B cell (primary cell): Measurements from ENCODE around the gene ZBTB3. TPM values are rescaled to one million over a fixed set of nuclear protein-coding genes. Genes with fewer than 3 reads are reported as not detected.

Experiments used
- ATAC-seq: fragments of 200-7000 bp; cut with Tn5 transposase; one replicate; pipeline ENCODE4 v1.10.0; 2021; ENCODE audit warnings: low read depth, mild to moderate bottlenecking, moderate number of reproducible peaks, moderate library complexity
- CTCF ChIA-PET: fragments of 350-600 bp; sonication (Branson Sonifier 250); formaldehyde crosslinking; loops from one replicate; lab custom pipeline; 2021; ENCODE audit warnings: antibody characterized with exemption, inconsistent platforms; lab: Charles Lee
- POLR2A ChIA-PET: fragments of 350-600 bp; sonication (Branson Sonifier 250); formaldehyde crosslinking; loops from one replicate; lab custom pipeline; 2021; ENCODE audit warnings: antibody characterized with exemption; lab: Charles Lee
- DNase-seq: peaks from one replicate; pipeline ENCODE4 v3.0.0; 2013
- H2AFZ ChIP-seq: 2 replicates; pipeline ENCODE4 v1.6.1; 2012; ENCODE audit warnings: mild to moderate bottlenecking, low read depth, low read length; ENCODE audit not compliant: insufficient read depth, poor library complexity, severe bottlenecking
- H3K27ac ChIP-seq, 2 donors: 1 replicate in 1 of 2; 2 replicates in 1 of 2; pipeline ENCODE4 v1.5.1; 2012 to 2013; ENCODE audit warnings: low read length in 2 of 2, mild to moderate bottlenecking in 2 of 2, moderate library complexity in 1 of 2
- H3K27me3 ChIP-seq, 4 experiments: fragments of 200-600 bp in 1 of 4; sonication (generic) in 1 of 4; replicated peaks in 1 of 4; 1 replicate in 2 of 4; 2 replicates in 2 of 4; pipeline versions ENCODE4 v1.6.1 to v1.7.0; 2013 to 2016; ENCODE audit warnings: low read length in 3 of 4, mild to moderate bottlenecking in 2 of 4, mixed read lengths in 1 of 4, moderate library complexity in 1 of 4; ENCODE audit not compliant: insufficient read depth in 4 of 4, control insufficient read depth in 3 of 4; ENCODE audit errors: control extremely low read depth in 1 of 4
- H3K36me3 ChIP-seq, 2 experiments: replicated peaks in 1 of 2; 1 replicate in 1 of 2; 2 replicates in 1 of 2; pipeline versions ENCODE4 v1.6.1 to v1.7.1; 2013; ENCODE audit warnings: low read length in 1 of 2; ENCODE audit not compliant: insufficient read depth in 2 of 2, control insufficient read depth in 1 of 2; ENCODE audit errors: control extremely low read depth in 1 of 2, extremely low read depth in 1 of 2
- H3K4me1 ChIP-seq, 2 donors: fragments of 200-600 bp in 1 of 2; sonication (generic) in 1 of 2; 1 replicate in 1 of 2; 2 replicates in 1 of 2; pipeline versions ENCODE4 v1.5.1 to v1.6.1; 2013 to 2017; ENCODE audit warnings: low read length in 2 of 2; ENCODE audit not compliant: control insufficient read depth in 2 of 2, insufficient read depth in 2 of 2
- H3K4me2 ChIP-seq: replicated peaks from 2 replicates; pipeline ENCODE3; 2012; ENCODE audit warnings: mild to moderate bottlenecking, low read depth, low read length; ENCODE audit not compliant: poor library complexity, severe bottlenecking
- H3K4me3 ChIP-seq, 5 experiments: fragments of 200-600 bp in 1 of 5; sonication (generic) in 1 of 5; 1 replicate in 3 of 5; 2 replicates in 2 of 5; pipeline versions ENCODE4 v1.5.1 to v1.7.0; 2011 to 2016; ENCODE audit warnings: low read length in 4 of 5, mild to moderate bottlenecking in 4 of 5, low read depth in 2 of 5, control low read depth in 1 of 5, moderate library complexity in 1 of 5; ENCODE audit not compliant: insufficient read depth in 1 of 5; ENCODE audit errors: control extremely low read depth in 1 of 5, extremely low read depth in 1 of 5
- H3K79me2 ChIP-seq: fragments of 200-600 bp; sonication (generic); one replicate; pipeline ENCODE4 v1.6.0; 2016; ENCODE audit warnings: low read length; ENCODE audit not compliant: control insufficient read depth, insufficient read depth
- H3K9ac ChIP-seq: fragments of 200-600 bp; sonication (generic); 2 replicates; pipeline ENCODE4 v1.6.1; 2017; ENCODE audit warnings: mild to moderate bottlenecking, low read length, moderate library complexity
- H3K9me3 ChIP-seq, 3 donors: one replicate each; pipeline versions ENCODE4 v1.6.1 to v1.7.1; 2013; ENCODE audit warnings: low read length in 2 of 3; ENCODE audit not compliant: control insufficient read depth in 2 of 3, insufficient read depth in 1 of 3; ENCODE audit errors: control extremely low read depth in 1 of 3
- H4K20me1 ChIP-seq: 2 replicates; pipeline ENCODE4 v1.6.0; 2012; ENCODE audit warnings: mild to moderate bottlenecking, low read length; ENCODE audit not compliant: insufficient read depth, control insufficient read depth, poor library complexity, severe bottlenecking
- H3K27ac Mint-ChIP-seq: one replicate; pipeline ENCODE4 v1.8.0; 2021; ENCODE audit warnings: mixed read lengths
- H3K27me3 Mint-ChIP-seq: one replicate; pipeline ENCODE4 v1.8.0; 2021; ENCODE audit warnings: mixed read lengths
- H3K4me1 Mint-ChIP-seq: one replicate; pipeline ENCODE4 v1.8.0; 2021; ENCODE audit warnings: mixed read lengths
- H3K4me3 Mint-ChIP-seq: one replicate; pipeline ENCODE4 v1.8.0; 2021; ENCODE audit warnings: mixed read lengths
- H3K9me3 Mint-ChIP-seq: one replicate; pipeline ENCODE4 v1.8.0; 2022; ENCODE audit warnings: mixed read lengths; ENCODE audit not compliant: insufficient read depth
- EZH2 ChIP-seq: IDR thresholded peaks from 2 replicates; pipeline ENCODE4 v1.6.1; 2012; ENCODE audit warnings: borderline replicate concordance, low read depth, mild to moderate bottlenecking, moderate library complexity, low read length; ENCODE audit not compliant: insufficient read depth, poor library complexity, severe bottlenecking
- WGBS: methylation state at CpG from one replicate; pipeline ENCODE4 v1.1.5; 2013; ENCODE audit warnings: missing lambda C conversion rate; ENCODE audit not compliant: insufficient coverage; 5-methylcytosine and 5-hydroxymethylcytosine counted together
- intact Hi-C: fragments of 100-400 bp; cut with micrococcal nuclease; formaldehyde crosslinking; loops from one replicate; pipeline ENCODE4 v1.10.0; 2022
- polyA plus RNA-seq: library from polyadenylated mRNA; depleted of rRNA; stranded (reverse); fragments of >200 nt; gene quantifications from 2 replicates; pipeline ENCODE4 v1.2.3, GENCODE V29; 2012
- small RNA-seq: library from RNA; depleted of rRNA; stranded (forward); fragments of <200 nt; gene quantifications from one replicate; pipeline ENCODE3, GENCODE V24; 2012; ENCODE audit warnings: low replicate concordance, low read depth; ENCODE audit not compliant: insufficient read length
- total RNA-seq, 2 donors: library from RNA; stranded (reverse); fragments of 120-200 nt in 1 of 2; gene quantifications; 1 replicate in 1 of 2; 2 replicates in 1 of 2; pipeline versions ENCODE4 v1.2.3 to v1.2.4, GENCODE V29; 2013 to 2022
- TF ChIP-seq, protein P1 (sequence below): fragments of 200-600 bp; IDR thresholded peaks from one replicate; pipeline ENCODE4 v1.8.0; 2022; ENCODE audit warnings: antibody characterized with exemption, mild to moderate bottlenecking

Gene ZBTB3
- total and polyA plus RNA-seq, 2 donors (not counting 1 experiment from before 2014, with no cell fraction given), result 8.7 to 22.0 TPM

GRCh38 chr11:62702246-62702645 is 51.7 kb downstream of the ZBTB3 start:
- Histone ChIP-seq H2AFZ (no peak overlapping the region), H3K9me3 (no peaks in the 10 kb centered on the region), H3K27ac (no peak overlapping the region), H4K20me1 (no peaks in the 10 kb centered on the region), H3K36me3 (no peaks in the 10 kb centered on the region), H3K4me1 (peaks cover 15 to 18% of the 10 kb centered on the region in 2 donors), H3K4me2 (no peak overlapping the region), H3K79me2 (no peaks in the 10 kb centered on the region), H3K9ac (no peak overlapping the region), H3K27me3 (no peaks in the 10 kb centered on the region), H3K4me3 (no peak overlapping the region)
- no peak for TF ChIP-seq EZH2
- TF ChIP-seq, protein P1, sequence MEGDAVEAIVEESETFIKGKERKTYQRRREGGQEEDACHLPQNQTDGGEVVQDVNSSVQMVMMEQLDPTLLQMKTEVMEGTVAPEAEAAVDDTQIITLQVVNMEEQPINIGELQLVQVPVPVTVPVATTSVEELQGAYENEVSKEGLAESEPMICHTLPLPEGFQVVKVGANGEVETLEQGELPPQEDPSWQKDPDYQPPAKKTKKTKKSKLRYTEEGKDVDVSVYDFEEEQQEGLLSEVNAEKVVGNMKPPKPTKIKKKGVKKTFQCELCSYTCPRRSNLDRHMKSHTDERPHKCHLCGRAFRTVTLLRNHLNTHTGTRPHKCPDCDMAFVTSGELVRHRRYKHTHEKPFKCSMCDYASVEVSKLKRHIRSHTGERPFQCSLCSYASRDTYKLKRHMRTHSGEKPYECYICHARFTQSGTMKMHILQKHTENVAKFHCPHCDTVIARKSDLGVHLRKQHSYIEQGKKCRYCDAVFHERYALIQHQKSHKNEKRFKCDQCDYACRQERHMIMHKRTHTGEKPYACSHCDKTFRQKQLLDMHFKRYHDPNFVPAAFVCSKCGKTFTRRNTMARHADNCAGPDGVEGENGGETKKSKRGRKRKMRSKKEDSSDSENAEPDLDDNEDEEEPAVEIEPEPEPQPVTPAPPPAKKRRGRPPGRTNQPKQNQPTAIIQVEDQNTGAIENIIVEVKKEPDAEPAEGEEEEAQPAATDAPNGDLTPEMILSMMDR, result no peak
- Mint-ChIP-seq H3K9me3 (no peaks in the 10 kb centered on the region), H3K4me3 (no peak overlapping the region), H3K27ac (no peak overlapping the region), H3K27me3 (no peaks in the 10 kb centered on the region), H3K4me1 (peaks cover 20% of the 10 kb centered on the region)
- 71% methylated on average over 6 of the region's 11 CpGs for WGBS
- DNase-seq (no peak), ATAC-seq (no peak)
- ChIA-PET POLR2A (interaction anchor here (0.7 kb wide), 1 partner anchor 165 kb away, joined by 4 read pairs; no protein-coding TSS in a partner anchor), CTCF (no interaction called here)
- intact Hi-C loops, result no loop called here

Small RNA genes lying within 50 kb of the gene (small RNA-seq; reads per million reads assigned to genes)
- not detected for gene MIR6514

Other genes with a start within 250 kb of the ZBTB3 start
- 228 and 229 TPM in 2 replicates for gene AHNAK, start 207.4 kb downstream of the ZBTB3 start, total RNA-seq
- 58.1 and 63.7 TPM in 2 replicates for gene AHNAK, start 207.4 kb downstream of the ZBTB3 start, polyA plus RNA-seq
- gene EEF1G, start 180.3 kb downstream of the ZBTB3 start, total RNA-seq, result 1,778 and 1,867 TPM in 2 replicates
- gene EEF1G, start 180.3 kb downstream of the ZBTB3 start, polyA plus RNA-seq, result 1,359 and 1,582 TPM in 2 replicates
- 33.8 and 47.7 TPM in 2 replicates for gene TUT1, start 162.6 kb downstream of the ZBTB3 start, total RNA-seq
- gene TUT1, start 162.6 kb downstream of the ZBTB3 start, polyA plus RNA-seq, result 31.1 and 31.6 TPM in 2 replicates
- 127 and 139 TPM in 2 replicates for gene MTA2, start 152.3 kb downstream of the ZBTB3 start, total RNA-seq
- gene MTA2, start 152.3 kb downstream of the ZBTB3 start, polyA plus RNA-seq, result 37.2 and 46.9 TPM in 2 replicates
- gene EML3, start 141.4 kb downstream of the ZBTB3 start, total RNA-seq, result 127 and 135 TPM in 2 replicates
- gene EML3, start 141.4 kb downstream of the ZBTB3 start, polyA plus RNA-seq, result 128 and 170 TPM in 2 replicates
- gene ROM1, start 140.9 kb downstream of the ZBTB3 start, total RNA-seq, result 0.68 and 2.0 TPM in 2 replicates
- gene ROM1, start 140.9 kb downstream of the ZBTB3 start, polyA plus RNA-seq, result 1.3 and 1.7 TPM in 2 replicates
- gene B3GAT3, start 132.2 kb downstream of the ZBTB3 start, total RNA-seq, result 63.1 and 66.6 TPM in 2 replicates
- 88.9 and 89.3 TPM in 2 replicates for gene B3GAT3, start 132.2 kb downstream of the ZBTB3 start, polyA plus RNA-seq
- 190 and 204 TPM in 2 replicates for gene GANAB, start 107.5 kb downstream of the ZBTB3 start, total RNA-seq
- 98.7 and 139 TPM in 2 replicates for gene GANAB, start 107.5 kb downstream of the ZBTB3 start, polyA plus RNA-seq
- 21.3 and 22.7 TPM in 2 replicates for gene INTS5, start 100.9 kb downstream of the ZBTB3 start, total RNA-seq
- 8.7 and 14.3 TPM in 2 replicates for gene INTS5, start 100.9 kb downstream of the ZBTB3 start, polyA plus RNA-seq
- 48.1 and 52.0 TPM in 2 replicates for gene C11orf98, start 89.0 kb downstream of the ZBTB3 start, total RNA-seq
- gene C11orf98, start 89.0 kb downstream of the ZBTB3 start, polyA plus RNA-seq, result 41.5 and 46.3 TPM in 2 replicates
- gene CSKMT, start 88.8 kb downstream of the ZBTB3 start, total RNA-seq, result 57.3 and 78.7 TPM in 2 replicates
- gene CSKMT, start 88.8 kb downstream of the ZBTB3 start, polyA plus RNA-seq, result 21.3 and 39.0 TPM in 2 replicates
- 6.5 and 8.9 TPM in 2 replicates for gene UQCC3, start 82.5 kb downstream of the ZBTB3 start, total RNA-seq
- 2.8 and 5.6 TPM in 2 replicates for gene UQCC3, start 82.5 kb downstream of the ZBTB3 start, polyA plus RNA-seq
- gene LBHD1, start 81.9 kb downstream of the ZBTB3 start, total RNA-seq, result 32.5 and 33.3 TPM in 2 replicates
- 19.3 and 23.3 TPM in 2 replicates for gene LBHD1, start 81.9 kb downstream of the ZBTB3 start, polyA plus RNA-seq
- gene UBXN1, start 75.1 kb downstream of the ZBTB3 start, total RNA-seq, result 186 and 193 TPM in 2 replicates
- 180 and 289 TPM in 2 replicates for gene UBXN1, start 75.1 kb downstream of the ZBTB3 start, polyA plus RNA-seq
- gene LRRN4CL, start 64.6 kb downstream of the ZBTB3 start, total RNA-seq, result 0.15 and 0.25 TPM in 2 replicates
- gene LRRN4CL, start 64.6 kb downstream of the ZBTB3 start, polyA plus RNA-seq, result 0.03 TPM in 1 of 2 replicates, not detected in the other
- 49.2 and 56.3 TPM in 2 replicates for gene BSCL2, start 46.7 kb downstream of the ZBTB3 start, total RNA-seq
- 38.5 TPM in 2 replicates for gene BSCL2, start 46.7 kb downstream of the ZBTB3 start, polyA plus RNA-seq
- gene GNG3, start 46.5 kb downstream of the ZBTB3 start, total RNA-seq, result 0.95 and 2.1 TPM in 2 replicates
- 5.5 and 8.0 TPM in 2 replicates for gene GNG3, start 46.5 kb downstream of the ZBTB3 start, polyA plus RNA-seq
- 70.4 and 78.2 TPM in 2 replicates for gene HNRNPUL2, start 26.7 kb downstream of the ZBTB3 start, total RNA-seq
- gene HNRNPUL2, start 26.7 kb downstream of the ZBTB3 start, polyA plus RNA-seq, result 14.6 and 15.7 TPM in 2 replicates
- gene TTC9C, start 25.7 kb downstream of the ZBTB3 start, total RNA-seq, result 56.3 and 57.9 TPM in 2 replicates
- gene TTC9C, start 25.7 kb downstream of the ZBTB3 start, polyA plus RNA-seq, result 33.5 and 36.7 TPM in 2 replicates
- gene POLR2G, start 7.4 kb upstream of the ZBTB3 start, total RNA-seq, result 76.8 and 78.7 TPM in 2 replicates
- gene POLR2G, start 7.4 kb upstream of the ZBTB3 start, polyA plus RNA-seq, result 113 and 129 TPM in 2 replicates
- gene TAF6L, start 17.2 kb upstream of the ZBTB3 start, total RNA-seq, result 43.2 and 48.2 TPM in 2 replicates
- 28.2 and 75.1 TPM in 2 replicates for gene TAF6L, start 17.2 kb upstream of the ZBTB3 start, polyA plus RNA-seq
- gene TMEM179B, start 33.2 kb upstream of the ZBTB3 start, total RNA-seq, result 62.3 and 71.5 TPM in 2 replicates
- 43.2 and 64.3 TPM in 2 replicates for gene TMEM179B, start 33.2 kb upstream of the ZBTB3 start, polyA plus RNA-seq
- gene TMEM223, start 37.8 kb upstream of the ZBTB3 start, total RNA-seq, result 15.6 and 16.2 TPM in 2 replicates
- 6.0 and 12.0 TPM in 2 replicates for gene TMEM223, start 37.8 kb upstream of the ZBTB3 start, polyA plus RNA-seq
- gene NXF1, start 51.3 kb upstream of the ZBTB3 start, total RNA-seq, result 161 TPM in 2 replicates
- 242 and 262 TPM in 2 replicates for gene NXF1, start 51.3 kb upstream of the ZBTB3 start, polyA plus RNA-seq
- 98.1 and 99.1 TPM in 2 replicates for gene STX5, start 77.9 kb upstream of the ZBTB3 start, total RNA-seq
- 41.0 and 42.1 TPM in 2 replicates for gene STX5, start 77.9 kb upstream of the ZBTB3 start, polyA plus RNA-seq
- gene TEX54, start 78.7 kb upstream of the ZBTB3 start, total RNA-seq, result 1.1 TPM in 1 of 2 replicates, not detected in the other
- not detected in 2 replicates for gene TEX54, start 78.7 kb upstream of the ZBTB3 start, polyA plus RNA-seq
- 131 and 136 TPM in 2 replicates for gene WDR74, start 85.4 kb upstream of the ZBTB3 start, total RNA-seq
- gene WDR74, start 85.4 kb upstream of the ZBTB3 start, polyA plus RNA-seq, result 122 and 148 TPM in 2 replicates
- 148 and 175 TPM in 2 replicates for gene SLC3A2, start 126.7 kb upstream of the ZBTB3 start, total RNA-seq
- 92.0 and 102 TPM in 2 replicates for gene SLC3A2, start 126.7 kb upstream of the ZBTB3 start, polyA plus RNA-seq
- not detected in 2 replicates for gene CHRM1, start 167.2 kb upstream of the ZBTB3 start, total RNA-seq
- not detected in 2 replicates for gene CHRM1, start 167.2 kb upstream of the ZBTB3 start, polyA plus RNA-seq
- not detected in 2 replicates for gene SLC22A6, start 230.8 kb upstream of the ZBTB3 start, total RNA-seq
- not detected in 2 replicates for gene SLC22A6, start 230.8 kb upstream of the ZBTB3 start, polyA plus RNA-seq